Prostate gland (tissue), 2 donors: ENCODE results near the gene STAT5A. TPM values are rescaled to one million over a fixed set of nuclear protein-coding genes. Genes with fewer than 3 reads are reported as not detected.

Experiments used
- DNase-seq: peaks from one replicate; pipeline ENCODE4 v3.0.0-alpha.2; 2019; ENCODE audit warnings: low spot score
- H3K27ac ChIP-seq, 2 donors: fragments of 200-600 bp; sonication (generic); 2 replicates each; pipeline ENCODE4 v1.5.1; 2017 to 2019
- H3K27me3 ChIP-seq: fragments of 200-600 bp; sonication (generic); replicated peaks from 2 replicates; pipeline ENCODE4 v1.5.1; 2019; ENCODE audit not compliant: insufficient read depth
- H3K36me3 ChIP-seq, 2 donors: fragments of 200-600 bp; sonication (generic); 1 replicate in 1 of 2; 2 replicates in 1 of 2; pipeline versions ENCODE4 v1.5.1 to v1.8.1; 2017 to 2019
- H3K4me1 ChIP-seq: fragments of 200-600 bp; sonication (generic); replicated peaks from 2 replicates; pipeline ENCODE4 v1.5.1; 2019
- H3K4me3 ChIP-seq, 2 donors: fragments of 200-600 bp; sonication (generic); 2 replicates each; pipeline ENCODE4 v1.5.1; 2017 to 2019
- H3K9me3 ChIP-seq: fragments of 200-600 bp; sonication (generic); 2 replicates; pipeline ENCODE4 v1.5.1; 2017
- CTCF ChIP-seq, 4 experiments: fragments of 200-600 bp in 2 of 4; fragments of 450-650 bp in 2 of 4; sonication (generic) in 2 of 4; IDR thresholded peaks; 1 replicate in 3 of 4; 2 replicates in 1 of 4; pipeline ENCODE4 v1.5.1; 2016 to 2019; ENCODE audit warnings: antibody characterized with exemption in 4 of 4, mild to moderate bottlenecking in 2 of 4, moderate library complexity in 2 of 4
- POLR2A ChIP-seq: fragments of 450-650 bp; IDR thresholded peaks from one replicate; pipeline ENCODE4 v1.6.1; 2016; ENCODE audit warnings: antibody characterized with exemption, mild to moderate bottlenecking
- POLR2AphosphoS5 ChIP-seq: sonication (generic); formaldehyde crosslinking; IDR thresholded peaks from one replicate; pipeline ENCODE4 v1.6.1; 2017; ENCODE audit warnings: antibody characterized with exemption
- whole genome bisulfite sequencing: methylation state at CpG from one replicate; pipeline ENCODE4 v1.1.5; 2018; 5-methylcytosine and 5-hydroxymethylcytosine counted together
- intact Hi-C: fragments of 100-400 bp; cut with DNase I; formaldehyde crosslinking; loops from one replicate; pipeline ENCODE4 v1.14.2; 2022
- total RNA-seq, 2 donors: library from RNA; depleted of rRNA; stranded (reverse); fragments of >200 nt; gene quantifications; one replicate each; pipeline ENCODE4 v1.1.0, GENCODE V29; 2016

The STAT5A gene
- total RNA-seq, 2 donors from 2014 or later, result 31.1 to 45.8 TPM

GRCh38 chr17:42282478-42283080 lies 5.7 kb upstream of the STAT5A start:
- Histone ChIP-seq H3K27ac (no peak overlapping the region), H3K4me1 (peaks cover 3% of the 10 kb centered on the region), H3K27me3 (no peaks in the 10 kb centered on the region), H3K4me3 (no peak overlapping the region), H3K9me3 (no peaks in the 10 kb centered on the region), H3K36me3 (no peaks in the 10 kb centered on the region)
- DNase-seq, result no peak
- 80% methylated on average over 6 of the region's 6 CpGs for WGBS
- no peak for TF ChIP-seq POLR2AphosphoS5
- TF ChIP-seq CTCF (IDR thresholded peaks at IDR 0.05), result no peak
- no peak for TF ChIP-seq POLR2A
- intact Hi-C loops, result no loop called here

DNA sequence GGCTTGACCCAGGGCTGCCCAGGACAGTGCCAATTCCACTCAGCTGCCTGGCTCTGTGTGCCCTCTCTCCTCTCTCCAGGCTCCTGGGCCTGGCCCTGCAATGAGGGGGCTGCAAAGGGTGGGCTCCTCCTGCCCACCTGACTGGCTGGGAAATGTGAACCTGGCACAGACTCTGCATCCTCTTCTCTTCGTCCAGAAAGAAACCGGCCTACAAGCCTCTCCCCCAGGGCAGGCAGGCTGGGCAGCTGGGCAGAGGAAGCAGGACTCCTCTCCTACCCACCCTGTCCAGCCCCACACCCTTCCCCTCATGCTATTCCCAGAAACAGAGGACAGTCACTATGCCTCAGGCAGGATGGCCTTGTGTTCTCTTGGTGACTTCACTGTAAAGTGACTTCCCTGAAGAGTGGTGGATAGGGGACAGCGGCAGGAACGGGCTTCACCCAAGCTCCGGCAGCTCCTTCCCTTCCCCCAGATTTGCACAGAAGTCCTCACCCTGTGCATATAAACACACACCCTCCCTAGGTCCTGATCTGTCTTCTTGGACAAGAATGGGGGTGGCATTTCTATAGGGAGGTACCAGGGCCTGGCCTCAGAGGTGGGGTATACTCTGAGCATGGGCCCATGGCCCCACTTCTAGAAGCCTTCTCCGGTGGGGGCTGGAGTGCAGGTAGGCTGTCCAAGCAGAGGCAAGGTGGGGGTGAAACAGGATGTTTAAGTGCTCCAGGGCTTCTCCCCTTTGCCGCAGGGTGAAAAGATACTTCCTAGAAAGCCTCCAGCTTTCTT lies 4.9 kb upstream of the STAT5A start:
- intact Hi-C loops, result no loop called here
- no peaks in the 10 kb centered on the region for H3K27me3 ChIP-seq
- no peak overlapping the region for H3K4me3 ChIP-seq
- no peaks in the 10 kb centered on the region for H3K36me3 ChIP-seq
- H3K9me3 ChIP-seq, result no peaks in the 10 kb centered on the region
- H3K4me1 ChIP-seq, result peaks cover 3% of the 10 kb centered on the region
- no peak overlapping the region for H3K27ac ChIP-seq
- no peak for TF ChIP-seq CTCF (IDR thresholded peaks at IDR 0.05)
- TF ChIP-seq POLR2AphosphoS5, result no peak
- TF ChIP-seq POLR2A, result no peak
- 85% methylated on average over 7 of the region's 7 CpGs for WGBS
- no peak for DNase-seq

GRCh38 chr17:42284024-42284369 lies 4.3 kb upstream of the STAT5A start:
- Histone ChIP-seq H3K36me3 (no peaks in the 10 kb centered on the region), H3K27me3 (no peaks in the 10 kb centered on the region), H3K4me3 (no peak overlapping the region), H3K27ac (no peak overlapping the region), H3K4me1 (peaks cover 3% of the 10 kb centered on the region), H3K9me3 (no peaks in the 10 kb centered on the region)
- 94% methylated on average over 5 of the region's 5 CpGs for WGBS
- DNase-seq, result no peak
- intact Hi-C loops, result no loop called here
- TF ChIP-seq POLR2A, result no peak
- no peak for TF ChIP-seq CTCF (IDR thresholded peaks at IDR 0.05)
- no peak for TF ChIP-seq POLR2AphosphoS5

- no peak for DNase-seq
- no peaks in the 10 kb centered on the region for H3K27me3 ChIP-seq
- 91% methylated on average over 7 of the region's 7 CpGs for WGBS
- no peak overlapping the region for H3K27ac ChIP-seq
- H3K4me1 ChIP-seq, result peaks cover 3% of the 10 kb centered on the region
- intact Hi-C loops, result no loop called here
- no peak overlapping the region for H3K4me3 ChIP-seq
- no peak for TF ChIP-seq CTCF (IDR thresholded peaks at IDR 0.05)
- TF ChIP-seq POLR2A, result no peak
- TF ChIP-seq POLR2AphosphoS5, result no peak
- no peaks in the 10 kb centered on the region for H3K9me3 ChIP-seq
- no peaks in the 10 kb centered on the region for H3K36me3 ChIP-seq
These were observed 3.7 kb upstream of the STAT5A start for GRCh38 chr17:42284566-42284965.
